MM.1S (cell line): Measurements from ENCODE around the gene ATP11B.
A peak's percentile ranks its signal among the peaks of the same experiment; 100 is the strongest.

Source experiments
- DNase-seq: peaks from one replicate; pipeline ENCODE4 v3.0.0-alpha.2; 2015
- H2AFZ ChIP-seq: fragments of 300-600 bp; sonication (generic); 2 replicates; pipeline ENCODE4 v1.6.0; 2016; ENCODE audit warnings: antibody characterized with exemption, low read length
- H3F3A ChIP-seq: fragments of 300-600 bp; sonication (generic); 2 replicates; pipeline ENCODE4 v1.6.1; 2016; ENCODE audit warnings: mild to moderate bottlenecking, antibody characterized with exemption, low read length, moderate library complexity, mixed read lengths; ENCODE audit not compliant: insufficient read depth
- H3K27ac ChIP-seq: fragments of 300-600 bp; sonication (generic); 2 replicates; pipeline ENCODE4 v1.5.1; 2016; ENCODE audit warnings: mild to moderate bottlenecking, low read length
- H3K27me3 ChIP-seq: fragments of 300-600 bp; sonication (generic); replicated peaks from 2 replicates; pipeline ENCODE4 v1.6.0; 2016; ENCODE audit warnings: low read length; ENCODE audit not compliant: insufficient read depth
- H3K36me3 ChIP-seq: fragments of 300-600 bp; sonication (generic); replicated peaks from 2 replicates; pipeline ENCODE4 v1.6.1; 2016; ENCODE audit warnings: mild to moderate bottlenecking, low read length, mixed read lengths; ENCODE audit not compliant: insufficient read depth
- H3K4me1 ChIP-seq: fragments of 300-600 bp; sonication (generic); 2 replicates; pipeline ENCODE4 v1.6.1; 2016; ENCODE audit warnings: low read length, mixed read lengths
- H3K4me2 ChIP-seq: fragments of 300-600 bp; sonication (generic); 2 replicates; pipeline ENCODE4 v1.6.0; 2016; ENCODE audit warnings: low read depth, low read length
- H3K4me3 ChIP-seq: fragments of 300-600 bp; sonication (generic); 2 replicates; pipeline ENCODE4 v1.5.1; 2016; ENCODE audit warnings: low read length, mixed read lengths
- H3K79me2 ChIP-seq: fragments of 300-600 bp; sonication (generic); 2 replicates; pipeline ENCODE4 v1.6.1; 2016; ENCODE audit warnings: mixed run types, low read length, mixed read lengths
- H3K9ac ChIP-seq: fragments of 300-600 bp; sonication (generic); 2 replicates; pipeline ENCODE4 v1.6.1; 2016; ENCODE audit warnings: low read length, mixed read lengths
- H3K9me2 ChIP-seq: fragments of 300-600 bp; sonication (generic); replicated peaks from 2 replicates; pipeline ENCODE4 v1.6.1; 2016; ENCODE audit warnings: mild to moderate bottlenecking, low read length, mixed read lengths; ENCODE audit not compliant: insufficient read depth
- H3K9me3 ChIP-seq: fragments of 300-600 bp; sonication (generic); replicated peaks from 2 replicates; pipeline ENCODE4 v1.6.1; 2016; ENCODE audit warnings: mild to moderate bottlenecking, low read length, mixed read lengths; ENCODE audit not compliant: insufficient read depth
- H4K20me1 ChIP-seq: fragments of 300-600 bp; sonication (generic); 2 replicates; pipeline ENCODE4 v1.6.1; 2016; ENCODE audit warnings: mild to moderate bottlenecking, low read length, moderate library complexity, mixed read lengths; ENCODE audit not compliant: insufficient read depth
- EZH2 ChIP-seq: fragments of 300-600 bp; sonication (generic); optimal IDR thresholded peaks from 2 replicates; pipeline ENCODE3; 2017; ENCODE audit warnings: low read depth, mild to moderate bottlenecking, antibody characterized with exemption, low read length, mixed read lengths
- EZH2phosphoT487 ChIP-seq: fragments of 300-600 bp; sonication (generic); IDR thresholded peaks from 2 replicates; pipeline ENCODE4 v1.6.1; 2018; ENCODE audit warnings: antibody characterized with exemption, low read length
- TF ChIP-seq, protein P1 (sequence below): fragments of 300-600 bp; sonication (generic); IDR thresholded peaks from 2 replicates; pipeline ENCODE4 v1.5.1; 2016; ENCODE audit warnings: antibody characterized with exemption, low read length, mixed read lengths

The ATP11B gene

DNA sequence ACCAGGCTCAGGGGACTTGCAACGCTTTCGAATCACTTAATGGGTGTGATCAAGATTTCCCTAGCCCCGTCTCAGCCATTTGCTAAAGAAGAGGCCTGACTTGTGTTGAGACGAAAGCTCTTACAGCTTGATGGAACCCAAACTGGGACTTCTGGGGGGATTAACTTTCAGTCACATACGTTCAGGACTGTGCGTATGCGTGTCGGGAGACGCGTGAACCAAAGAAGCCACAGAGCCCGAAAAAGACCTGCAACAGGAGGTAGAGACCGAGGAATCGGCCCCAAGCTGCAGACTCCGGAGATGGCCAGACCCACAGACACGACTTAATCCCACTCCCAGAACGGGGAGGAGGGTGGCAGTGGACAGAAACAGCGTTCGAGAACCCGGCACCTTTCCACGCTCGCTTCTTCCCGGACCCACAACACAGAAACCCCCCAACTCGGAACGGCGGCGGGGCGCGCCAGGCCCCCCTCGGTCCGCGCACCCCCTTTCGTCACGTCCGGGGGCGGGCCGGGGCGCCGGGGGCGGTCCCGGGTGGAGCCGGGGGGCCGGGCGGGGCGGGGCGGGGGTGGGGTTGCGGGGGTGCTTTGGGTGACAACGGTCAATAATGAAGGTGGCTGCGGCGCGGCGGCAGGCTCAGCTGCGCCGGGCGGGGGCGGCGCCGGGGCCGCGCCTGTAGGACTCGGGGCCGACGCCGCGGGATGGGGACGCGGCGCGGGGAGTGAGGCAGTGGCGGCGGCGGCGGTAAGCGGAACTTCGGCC is at the start of gene ATP11B:
TSS of gene ATP11B (plus strand) at position 604 of the 762 bp plus-strand sequence. CDS start 256 bp downstream, outside the sequence.
- peaks cover 43% of the 10 kb centered on the region for H3K79me2 ChIP-seq
- H3K9me2 ChIP-seq, result no peaks in the 10 kb centered on the region
- no peaks in the 10 kb centered on the region for H3K36me3 ChIP-seq
- H3K4me3 ChIP-seq, result peak within 1 kb of the TSS; percentile 81
- peak; percentile 91 for DNase-seq
- H3K4me1 ChIP-seq, result peaks cover 33% of the 10 kb centered on the region
- peak within 1 kb of the TSS; percentile 78 for H3K27ac ChIP-seq
- 0 out of 2 replicates have a peak, but pooled peaks cover under 1% of the 10 kb centered on the region for H4K20me1 ChIP-seq
- peak within 1 kb of the TSS; percentile 86 for H2AFZ ChIP-seq
- no peak for TF ChIP-seq EZH2phosphoT487
- H3F3A ChIP-seq, result peaks cover 37% of the 10 kb centered on the region
- H3K9me3 ChIP-seq, result no peaks in the 10 kb centered on the region
- no peaks in the 10 kb centered on the region for H3K27me3 ChIP-seq
- H3K4me2 ChIP-seq, result peak within 1 kb of the TSS; percentile 85
- H3K9ac ChIP-seq, result peak within 1 kb of the TSS; percentile 82

GRCh38 chr3:182746959-182747358 is 46.3 kb upstream of the ATP11B start:
- no peak for TF ChIP-seq EZH2
- TF ChIP-seq, protein P1, sequence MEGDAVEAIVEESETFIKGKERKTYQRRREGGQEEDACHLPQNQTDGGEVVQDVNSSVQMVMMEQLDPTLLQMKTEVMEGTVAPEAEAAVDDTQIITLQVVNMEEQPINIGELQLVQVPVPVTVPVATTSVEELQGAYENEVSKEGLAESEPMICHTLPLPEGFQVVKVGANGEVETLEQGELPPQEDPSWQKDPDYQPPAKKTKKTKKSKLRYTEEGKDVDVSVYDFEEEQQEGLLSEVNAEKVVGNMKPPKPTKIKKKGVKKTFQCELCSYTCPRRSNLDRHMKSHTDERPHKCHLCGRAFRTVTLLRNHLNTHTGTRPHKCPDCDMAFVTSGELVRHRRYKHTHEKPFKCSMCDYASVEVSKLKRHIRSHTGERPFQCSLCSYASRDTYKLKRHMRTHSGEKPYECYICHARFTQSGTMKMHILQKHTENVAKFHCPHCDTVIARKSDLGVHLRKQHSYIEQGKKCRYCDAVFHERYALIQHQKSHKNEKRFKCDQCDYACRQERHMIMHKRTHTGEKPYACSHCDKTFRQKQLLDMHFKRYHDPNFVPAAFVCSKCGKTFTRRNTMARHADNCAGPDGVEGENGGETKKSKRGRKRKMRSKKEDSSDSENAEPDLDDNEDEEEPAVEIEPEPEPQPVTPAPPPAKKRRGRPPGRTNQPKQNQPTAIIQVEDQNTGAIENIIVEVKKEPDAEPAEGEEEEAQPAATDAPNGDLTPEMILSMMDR, result no peak
- TF ChIP-seq EZH2phosphoT487, result no peak
- no peak for DNase-seq
- no peaks in the 10 kb centered on the region for H3K9me2 ChIP-seq
- H3K4me2 ChIP-seq, result no peak overlapping the region
- H3K4me3 ChIP-seq, result no peak overlapping the region
- no peak overlapping the region for H2AFZ ChIP-seq
- no peaks in the 10 kb centered on the region for H3K36me3 ChIP-seq
- no peaks in the 10 kb centered on the region for H3K4me1 ChIP-seq
- no peaks in the 10 kb centered on the region for H3K79me2 ChIP-seq
- H3F3A ChIP-seq, result no peaks in the 10 kb centered on the region
- H3K9me3 ChIP-seq, result no peaks in the 10 kb centered on the region
- no peak overlapping the region for H3K27ac ChIP-seq
- H3K9ac ChIP-seq, result no peak overlapping the region
- H4K20me1 ChIP-seq, result no peaks in the 10 kb centered on the region
- no peaks in the 10 kb centered on the region for H3K27me3 ChIP-seq

GRCh38 chr3:182755308-182755707 is 38.0 kb upstream of the ATP11B start:
- Histone ChIP-seq H3F3A (no peaks in the 10 kb centered on the region), H3K9me2 (no peaks in the 10 kb centered on the region), H4K20me1 (no peaks in the 10 kb centered on the region), H3K27ac (no peak overlapping the region), H3K4me2 (no peak overlapping the region), H3K9me3 (no peaks in the 10 kb centered on the region), H3K27me3 (no peaks in the 10 kb centered on the region), H3K4me3 (no peak overlapping the region), H3K36me3 (no peaks in the 10 kb centered on the region), H2AFZ (no peak overlapping the region), H3K9ac (no peak overlapping the region), H3K4me1 (no peaks in the 10 kb centered on the region), H3K79me2 (no peaks in the 10 kb centered on the region)
- DNase-seq, result no peak
- no peak for TF ChIP-seq EZH2
- TF ChIP-seq, protein P1, result no peak
- no peak for TF ChIP-seq EZH2phosphoT487

DNA sequence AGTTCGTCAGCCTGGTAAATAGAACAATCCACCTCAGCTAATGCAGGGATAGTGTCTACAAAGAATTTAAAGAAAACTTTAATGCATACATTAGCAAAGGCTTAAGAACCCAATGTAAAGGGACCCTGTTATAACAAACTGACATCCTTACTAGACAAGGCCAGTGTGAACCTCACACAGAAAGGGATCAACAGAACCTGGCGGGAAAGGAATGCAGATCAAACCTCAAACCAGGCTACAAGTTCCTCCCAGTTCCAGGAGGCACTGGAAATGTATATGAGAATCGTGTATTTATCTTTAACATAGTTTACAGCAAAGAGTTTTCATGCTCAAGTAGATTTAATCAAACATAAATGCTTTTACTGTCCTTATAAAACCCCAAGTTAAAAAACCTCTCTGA is 37.6 kb upstream of the ATP11B start:
- TF ChIP-seq, protein P1, result no peak
- TF ChIP-seq EZH2phosphoT487, result no peak
- no peak for TF ChIP-seq EZH2

More for the DNA sequence above, 37.6 kb upstream of the ATP11B start:
- Histone ChIP-seq H3K4me3 (no peak overlapping the region), H2AFZ (no peak overlapping the region), H4K20me1 (no peaks in the 10 kb centered on the region), H3K79me2 (no peaks in the 10 kb centered on the region), H3K27me3 (no peaks in the 10 kb centered on the region), H3K27ac (no peak overlapping the region), H3F3A (no peaks in the 10 kb centered on the region), H3K4me2 (no peak overlapping the region), H3K9me3 (no peaks in the 10 kb centered on the region), H3K36me3 (no peaks in the 10 kb centered on the region), H3K4me1 (no peaks in the 10 kb centered on the region), H3K9me2 (no peaks in the 10 kb centered on the region), H3K9ac (no peak overlapping the region)
- DNase-seq, result no peak
